Body of pancreas (tissue), 4 donors: Measurements from ENCODE around the gene LY6G6D.

Experiments used
- CTCF ChIP-seq, 7 experiments: fragments of 450-650 bp in 4 of 7; fragments of 200-600 bp in 3 of 7; sonication (generic) in 3 of 7; IDR thresholded peaks; one replicate each; pipeline ENCODE4 v1.5.1; 2016 to 2019; ENCODE audit warnings: antibody characterized with exemption in 7 of 7
- POLR2A ChIP-seq, 3 donors: fragments of 450-650 bp; IDR thresholded peaks; one replicate each; pipeline ENCODE4 v1.6.1; 2016; ENCODE audit warnings: antibody characterized with exemption in 3 of 3, mild to moderate bottlenecking in 2 of 3

- TF ChIP-seq CTCF (IDR thresholded peaks at IDR 0.05): no peak
- TF ChIP-seq POLR2A (IDR thresholded peaks at IDR 0.05): no peak
These were observed 21.6 kb upstream of the LY6G6D start for GRCh38 chr6:31693535-31693934.
